ENCODE data around the gene TEKT5. TPM values are rescaled to one million over a fixed set of nuclear protein-coding genes. Genes with fewer than 3 reads are reported as not detected.

TEKT5 gene
- total RNA-seq, 6 experiments from 2014 or later: 0.20 to 1.3 (median 0.69) TPM; not detected in 2

DNA sequence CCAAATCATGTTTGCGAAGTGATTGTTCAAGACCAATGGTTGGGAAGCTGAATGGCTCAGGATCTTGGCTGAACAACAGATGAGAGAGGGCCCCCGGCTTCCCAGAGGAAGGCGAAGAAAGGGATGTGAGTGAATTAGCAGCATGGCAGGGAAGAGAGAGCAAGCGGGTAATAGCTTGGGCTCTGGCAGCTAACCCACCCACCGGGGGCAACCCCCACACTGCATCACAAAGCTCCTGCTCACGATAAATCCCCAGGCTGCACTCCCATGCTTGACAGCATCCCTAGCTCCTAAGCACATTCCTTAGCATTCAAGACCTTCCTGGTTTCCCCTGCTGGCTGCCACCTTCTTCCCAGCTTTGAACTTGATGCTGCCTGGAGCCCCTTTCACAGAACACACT, 88.1 kb downstream of the TEKT5 start:
- no peak overlapping the region for H3K4me3 ChIP-seq
- intact Hi-C loops (cut with DNase I): no loop called here
- no peaks in the 10 kb centered on the region for H3K27me3 ChIP-seq
- no peaks in the 10 kb centered on the region for H3K9me3 ChIP-seq
- 75% methylated on average over 5 of the region's 6 CpGs for WGBS (ENCODE audit: insufficient coverage, low coverage, low lambda C conversion rate, missing lambda C conversion rate)
- H3K27ac ChIP-seq: no peak overlapping the region
- no peak for ATAC-seq
- H3K4me1 ChIP-seq: peaks cover 0 to 8% (median 0%) of the 10 kb centered on the region in 4 donors
- no peaks in the 10 kb centered on the region for H3K36me3 ChIP-seq
- TF ChIP-seq, protein P1, sequence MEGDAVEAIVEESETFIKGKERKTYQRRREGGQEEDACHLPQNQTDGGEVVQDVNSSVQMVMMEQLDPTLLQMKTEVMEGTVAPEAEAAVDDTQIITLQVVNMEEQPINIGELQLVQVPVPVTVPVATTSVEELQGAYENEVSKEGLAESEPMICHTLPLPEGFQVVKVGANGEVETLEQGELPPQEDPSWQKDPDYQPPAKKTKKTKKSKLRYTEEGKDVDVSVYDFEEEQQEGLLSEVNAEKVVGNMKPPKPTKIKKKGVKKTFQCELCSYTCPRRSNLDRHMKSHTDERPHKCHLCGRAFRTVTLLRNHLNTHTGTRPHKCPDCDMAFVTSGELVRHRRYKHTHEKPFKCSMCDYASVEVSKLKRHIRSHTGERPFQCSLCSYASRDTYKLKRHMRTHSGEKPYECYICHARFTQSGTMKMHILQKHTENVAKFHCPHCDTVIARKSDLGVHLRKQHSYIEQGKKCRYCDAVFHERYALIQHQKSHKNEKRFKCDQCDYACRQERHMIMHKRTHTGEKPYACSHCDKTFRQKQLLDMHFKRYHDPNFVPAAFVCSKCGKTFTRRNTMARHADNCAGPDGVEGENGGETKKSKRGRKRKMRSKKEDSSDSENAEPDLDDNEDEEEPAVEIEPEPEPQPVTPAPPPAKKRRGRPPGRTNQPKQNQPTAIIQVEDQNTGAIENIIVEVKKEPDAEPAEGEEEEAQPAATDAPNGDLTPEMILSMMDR (IDR thresholded peaks at IDR 0.05): no peak
- no peak for TF ChIP-seq POLR2A (IDR thresholded peaks at IDR 0.05)
- DNase-seq: no peak

DNA sequence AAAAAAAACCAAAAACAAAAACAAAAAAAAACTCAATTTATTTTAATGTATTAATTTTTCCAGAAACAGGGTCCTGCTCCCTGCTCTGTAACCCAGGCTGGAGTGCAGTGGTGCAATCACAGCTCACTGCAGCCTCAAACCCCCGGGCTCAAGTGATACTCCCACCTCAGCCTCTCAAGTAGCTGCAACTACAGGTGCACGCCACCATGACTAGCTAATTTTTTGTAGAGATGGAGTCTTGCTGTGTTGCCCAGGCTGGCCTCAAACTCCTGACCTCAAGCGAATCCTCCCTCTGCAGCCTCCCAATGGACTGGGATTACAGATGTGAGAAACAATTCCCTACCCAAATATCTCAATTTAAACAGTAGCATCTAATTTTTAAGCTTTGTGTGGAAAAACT, 89.1 kb downstream of the TEKT5 start:
- Histone ChIP-seq H3K27ac (no peak overlapping the region), H3K4me3 (no peak overlapping the region), H3K4me1 (peaks cover 0 to 1% (median 0%) of the 10 kb centered on the region in 4 donors), H3K27me3 (no peaks in the 10 kb centered on the region), H3K9me3 (no peaks in the 10 kb centered on the region), H3K36me3 (no peaks in the 10 kb centered on the region)
- intact Hi-C loops (cut with DNase I): no loop called here
- TF ChIP-seq, protein P1 (IDR thresholded peaks at IDR 0.05): no peak
- TF ChIP-seq POLR2A (IDR thresholded peaks at IDR 0.05): no peak
- DNase-seq: no peak
- ATAC-seq: no peak
- 81% methylated on average over 3 of the region's 3 CpGs for whole genome bisulfite sequencing (ENCODE audit: insufficient coverage, low coverage, low lambda C conversion rate, missing lambda C conversion rate)

DNA sequence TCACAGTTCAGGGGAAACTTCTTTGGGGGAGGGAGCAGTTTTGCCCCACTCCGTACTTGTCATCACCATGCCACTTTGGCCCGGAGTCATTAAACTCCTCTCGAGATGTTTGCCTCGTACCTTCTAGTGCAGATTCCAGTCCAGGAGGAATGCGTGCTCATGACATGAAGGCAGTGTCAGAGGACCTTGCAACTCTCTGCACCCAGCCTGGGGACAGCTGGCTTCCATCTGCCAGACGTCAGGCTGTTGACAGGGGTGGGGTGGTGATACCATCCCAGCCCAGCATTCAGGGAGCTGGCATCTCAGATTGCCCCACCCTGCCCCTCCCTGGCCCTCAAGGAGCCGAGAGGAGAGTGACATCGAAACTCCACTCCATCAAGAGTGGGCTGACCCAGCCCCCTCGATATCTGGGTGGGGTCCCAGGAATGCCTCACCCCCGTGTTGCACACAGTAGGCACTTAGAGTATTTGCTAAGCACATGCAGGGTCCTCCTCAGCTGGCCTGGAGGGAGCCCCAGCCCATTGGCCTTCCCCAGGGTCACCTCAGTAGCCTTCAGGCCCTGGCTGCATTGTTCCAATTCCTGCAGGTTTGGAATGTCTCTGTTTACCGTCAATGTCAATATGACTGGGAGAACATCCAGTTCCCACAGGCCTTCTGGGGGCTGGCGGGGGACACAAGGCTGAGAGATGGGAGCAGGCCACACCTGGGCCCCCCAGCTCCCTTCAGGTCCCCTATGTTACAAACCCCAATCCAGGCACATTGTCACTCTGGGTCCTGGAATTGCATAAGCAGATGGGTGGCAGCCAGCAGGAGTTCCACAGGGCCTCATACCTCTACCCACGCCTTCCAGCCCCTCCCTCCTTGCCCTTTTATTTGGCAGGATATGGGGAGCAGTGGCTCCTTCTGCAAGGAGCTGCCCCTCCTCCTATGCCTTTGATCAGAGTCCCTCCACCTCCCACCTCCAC, 93.0 kb downstream of the TEKT5 start:
- ATAC-seq (peak; percentile 55 to 79 (median 68)), DNase-seq (no peak)
- Histone ChIP-seq H3K27ac (no peak overlapping the region), H3K4me1 (no peaks in the 10 kb centered on the region), H3K9me3 (no peaks in the 10 kb centered on the region), H3K36me3 (no peaks in the 10 kb centered on the region), H3K27me3 (no peaks in the 10 kb centered on the region), H3K4me3 (no peak overlapping the region)
- TF ChIP-seq, protein P1 (IDR thresholded peaks at IDR 0.05): no peak
- TF ChIP-seq POLR2A (IDR thresholded peaks at IDR 0.05): no peak
- intact Hi-C loops (cut with DNase I): no loop called here
- WGBS (ENCODE audit: insufficient coverage, low coverage, low lambda C conversion rate, missing lambda C conversion rate): 87% methylated on average over 3 of the region's 13 CpGs

DNA sequence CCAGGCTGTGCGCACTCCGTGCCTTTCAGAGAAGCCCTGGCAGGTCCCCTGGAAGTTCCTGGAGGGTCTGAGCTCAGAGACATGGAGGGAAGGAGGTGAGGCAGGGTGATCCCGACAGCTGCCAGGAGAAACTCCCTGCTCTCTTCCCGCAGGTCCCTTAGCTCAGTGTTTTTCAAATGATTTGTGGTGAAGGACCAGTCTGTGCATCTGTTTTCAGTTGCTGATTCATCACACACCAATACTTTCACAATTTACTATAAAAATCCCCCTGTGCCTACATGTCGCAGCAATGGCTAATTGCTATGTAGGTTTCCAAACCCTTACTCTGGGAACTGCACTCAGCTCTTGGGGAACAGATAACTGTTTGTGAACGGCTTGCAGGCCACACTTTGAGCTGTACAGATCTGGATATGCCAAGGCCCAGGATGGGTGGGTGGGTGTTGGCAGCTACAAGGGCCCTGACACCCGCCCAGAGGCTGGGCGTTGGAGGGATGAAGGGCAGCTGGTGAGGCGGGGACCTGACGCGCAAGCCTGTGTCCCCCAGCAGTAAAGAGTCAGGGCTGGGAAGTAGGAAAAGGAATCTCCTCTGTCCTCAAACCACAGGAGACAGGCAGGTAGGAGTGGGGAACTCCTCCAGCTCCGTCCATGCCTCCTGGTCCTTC, 93.8 kb downstream of the TEKT5 start:
- H3K4me3 ChIP-seq: no peak overlapping the region
- no peaks in the 10 kb centered on the region for H3K27me3 ChIP-seq
- ATAC-seq (no peak), DNase-seq (no peak)
- no peak for TF ChIP-seq POLR2A (IDR thresholded peaks at IDR 0.05)
- TF ChIP-seq, protein P1 (IDR thresholded peaks at IDR 0.05): no peak
- no peaks in the 10 kb centered on the region for H3K36me3 ChIP-seq
- intact Hi-C loops (cut with DNase I): no loop called here
- 75% methylated on average over 2 of the region's 12 CpGs for WGBS (ENCODE audit: insufficient coverage, low coverage, low lambda C conversion rate, missing lambda C conversion rate)
- no peaks in the 10 kb centered on the region for H3K4me1 ChIP-seq
- H3K27ac ChIP-seq: no peak overlapping the region
- H3K9me3 ChIP-seq: no peaks in the 10 kb centered on the region

All from right lobe of liver (tissue), 6 donors.